ENCODE measurements around the gene CYP19A1.

DNA sequence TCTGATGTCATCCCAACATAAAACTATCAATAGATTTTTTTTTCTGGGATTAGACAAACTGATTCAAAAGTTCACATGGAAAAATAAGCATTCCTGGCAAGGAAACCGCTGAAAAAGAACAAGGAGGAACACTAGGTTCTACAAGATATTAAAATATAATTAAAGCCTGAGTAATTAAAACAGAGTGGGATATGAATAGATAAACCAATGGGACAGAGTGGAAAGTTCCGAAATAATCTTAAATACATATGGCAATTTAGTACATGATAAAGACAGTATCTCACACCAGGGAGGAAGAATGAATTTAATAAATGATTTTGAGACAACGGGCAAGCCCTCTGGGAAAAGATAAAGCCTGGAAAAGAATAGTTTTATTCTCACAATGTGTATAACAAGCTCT is 7.7 kb upstream of the CYP19A1 start:
- TF ChIP-seq, protein P1, sequence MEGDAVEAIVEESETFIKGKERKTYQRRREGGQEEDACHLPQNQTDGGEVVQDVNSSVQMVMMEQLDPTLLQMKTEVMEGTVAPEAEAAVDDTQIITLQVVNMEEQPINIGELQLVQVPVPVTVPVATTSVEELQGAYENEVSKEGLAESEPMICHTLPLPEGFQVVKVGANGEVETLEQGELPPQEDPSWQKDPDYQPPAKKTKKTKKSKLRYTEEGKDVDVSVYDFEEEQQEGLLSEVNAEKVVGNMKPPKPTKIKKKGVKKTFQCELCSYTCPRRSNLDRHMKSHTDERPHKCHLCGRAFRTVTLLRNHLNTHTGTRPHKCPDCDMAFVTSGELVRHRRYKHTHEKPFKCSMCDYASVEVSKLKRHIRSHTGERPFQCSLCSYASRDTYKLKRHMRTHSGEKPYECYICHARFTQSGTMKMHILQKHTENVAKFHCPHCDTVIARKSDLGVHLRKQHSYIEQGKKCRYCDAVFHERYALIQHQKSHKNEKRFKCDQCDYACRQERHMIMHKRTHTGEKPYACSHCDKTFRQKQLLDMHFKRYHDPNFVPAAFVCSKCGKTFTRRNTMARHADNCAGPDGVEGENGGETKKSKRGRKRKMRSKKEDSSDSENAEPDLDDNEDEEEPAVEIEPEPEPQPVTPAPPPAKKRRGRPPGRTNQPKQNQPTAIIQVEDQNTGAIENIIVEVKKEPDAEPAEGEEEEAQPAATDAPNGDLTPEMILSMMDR (IDR thresholded peaks at IDR 0.05), result no peak
- TF ChIP-seq EP300 (IDR thresholded peaks at IDR 0.05; ENCODE audit: borderline replicate concordance in 1 of 2, low read depth in 1 of 2, low read length in 1 of 2) (no peak), SMC3 (IDR thresholded peaks at IDR 0.05; ENCODE audit: low read depth, low read length) (no peak), NRF1 (IDR thresholded peaks at IDR 0.05; ENCODE audit: low read depth, low read length) (no peak), RAD21 (IDR thresholded peaks at IDR 0.05; ENCODE audit: low read length) (no peak), POLR2AphosphoS5 (IDR thresholded peaks at IDR 0.05; ENCODE audit: low read depth, low read length) (no peak), RFX5 (IDR thresholded peaks at IDR 0.05; ENCODE audit: low read length) (no peak), FOXM1 (IDR thresholded peaks at IDR 0.05; ENCODE audit: low read depth) (no peak), JUND (IDR thresholded peaks at IDR 0.05) (no peak), CHD2 (IDR thresholded peaks at IDR 0.05; ENCODE audit: low read length, partially characterized antibody) (no peak), MXI1 (IDR thresholded peaks at IDR 0.05; ENCODE audit: low read depth, low read length) (no peak)
- TF ChIP-seq, protein P2, sequence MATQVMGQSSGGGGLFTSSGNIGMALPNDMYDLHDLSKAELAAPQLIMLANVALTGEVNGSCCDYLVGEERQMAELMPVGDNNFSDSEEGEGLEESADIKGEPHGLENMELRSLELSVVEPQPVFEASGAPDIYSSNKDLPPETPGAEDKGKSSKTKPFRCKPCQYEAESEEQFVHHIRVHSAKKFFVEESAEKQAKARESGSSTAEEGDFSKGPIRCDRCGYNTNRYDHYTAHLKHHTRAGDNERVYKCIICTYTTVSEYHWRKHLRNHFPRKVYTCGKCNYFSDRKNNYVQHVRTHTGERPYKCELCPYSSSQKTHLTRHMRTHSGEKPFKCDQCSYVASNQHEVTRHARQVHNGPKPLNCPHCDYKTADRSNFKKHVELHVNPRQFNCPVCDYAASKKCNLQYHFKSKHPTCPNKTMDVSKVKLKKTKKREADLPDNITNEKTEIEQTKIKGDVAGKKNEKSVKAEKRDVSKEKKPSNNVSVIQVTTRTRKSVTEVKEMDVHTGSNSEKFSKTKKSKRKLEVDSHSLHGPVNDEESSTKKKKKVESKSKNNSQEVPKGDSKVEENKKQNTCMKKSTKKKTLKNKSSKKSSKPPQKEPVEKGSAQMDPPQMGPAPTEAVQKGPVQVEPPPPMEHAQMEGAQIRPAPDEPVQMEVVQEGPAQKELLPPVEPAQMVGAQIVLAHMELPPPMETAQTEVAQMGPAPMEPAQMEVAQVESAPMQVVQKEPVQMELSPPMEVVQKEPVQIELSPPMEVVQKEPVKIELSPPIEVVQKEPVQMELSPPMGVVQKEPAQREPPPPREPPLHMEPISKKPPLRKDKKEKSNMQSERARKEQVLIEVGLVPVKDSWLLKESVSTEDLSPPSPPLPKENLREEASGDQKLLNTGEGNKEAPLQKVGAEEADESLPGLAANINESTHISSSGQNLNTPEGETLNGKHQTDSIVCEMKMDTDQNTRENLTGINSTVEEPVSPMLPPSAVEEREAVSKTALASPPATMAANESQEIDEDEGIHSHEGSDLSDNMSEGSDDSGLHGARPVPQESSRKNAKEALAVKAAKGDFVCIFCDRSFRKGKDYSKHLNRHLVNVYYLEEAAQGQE (IDR thresholded peaks at IDR 0.05; ENCODE audit: low read depth, low read length), result no peak

Data from SK-N-SH (cell line).